Hepatic stellate cell (primary cell): Measurements from ENCODE around the gene MVK.
"Not testable (repeated sequence)": the region's sequence is repeated elsewhere in the genome, so short reads cannot be mapped to it uniquely, and the experiment has no call there.

Experiments
- DNase-seq: peaks from one replicate; pipeline ENCODE4 v3.0.0; 2011; ENCODE audit warnings: low spot score

The MVK gene

DNA sequence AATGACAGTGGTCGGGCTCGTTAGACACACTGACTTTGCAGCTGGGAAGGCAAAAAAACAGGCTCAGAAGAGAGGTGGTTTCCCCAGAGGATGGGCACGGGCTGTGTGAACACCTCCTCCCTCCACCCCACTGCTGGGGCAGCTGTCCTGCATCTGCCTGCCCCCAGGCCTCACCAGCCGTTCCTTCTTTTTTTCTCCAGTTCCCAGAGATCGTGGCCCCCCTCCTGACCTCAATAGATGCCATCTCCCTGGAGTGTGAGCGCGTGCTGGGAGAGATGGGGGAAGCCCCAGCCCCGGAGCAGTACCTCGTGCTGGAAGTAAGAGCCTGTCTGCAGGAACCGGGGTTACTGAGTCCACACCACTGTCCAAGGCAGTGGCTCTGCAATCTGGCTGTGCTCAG is 17.4 kb downstream of the MVK start:
- DNase-seq = no peak

DNA sequence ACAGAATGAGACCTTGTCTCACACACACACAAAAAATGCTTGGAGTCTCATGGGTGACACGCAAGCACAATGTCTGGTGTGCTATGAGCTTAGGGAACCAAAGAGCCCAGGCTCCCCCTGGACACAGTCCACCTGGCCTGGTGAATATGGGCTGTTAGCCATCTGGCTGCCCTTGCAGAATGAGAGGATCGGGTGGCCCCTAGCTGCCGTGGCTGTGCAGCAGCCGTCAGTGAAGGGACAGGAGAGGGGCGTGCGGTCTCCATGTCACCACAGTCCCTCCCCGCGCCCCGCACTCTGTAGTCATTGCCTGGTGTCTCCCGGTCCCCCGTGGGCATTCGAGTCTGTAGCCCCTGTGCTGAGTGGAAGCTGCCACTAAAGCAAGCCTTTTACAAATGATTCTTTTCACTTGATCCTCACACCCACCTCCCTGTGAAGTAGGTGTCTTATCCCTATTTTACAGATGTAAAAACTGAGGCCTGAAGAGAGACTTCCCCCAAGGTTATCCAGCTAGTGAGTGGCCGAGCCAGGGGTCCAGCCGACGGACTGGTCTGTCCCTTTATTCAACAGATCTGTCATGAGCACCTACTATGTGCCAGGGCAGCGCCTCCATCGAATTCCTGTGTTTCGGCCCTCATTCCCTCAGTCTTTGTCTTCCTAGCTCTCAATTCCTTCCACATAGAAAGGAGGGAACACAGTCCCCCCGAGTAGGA is 18.8 kb downstream of the MVK start:
- DNase-seq = no peak

DNA sequence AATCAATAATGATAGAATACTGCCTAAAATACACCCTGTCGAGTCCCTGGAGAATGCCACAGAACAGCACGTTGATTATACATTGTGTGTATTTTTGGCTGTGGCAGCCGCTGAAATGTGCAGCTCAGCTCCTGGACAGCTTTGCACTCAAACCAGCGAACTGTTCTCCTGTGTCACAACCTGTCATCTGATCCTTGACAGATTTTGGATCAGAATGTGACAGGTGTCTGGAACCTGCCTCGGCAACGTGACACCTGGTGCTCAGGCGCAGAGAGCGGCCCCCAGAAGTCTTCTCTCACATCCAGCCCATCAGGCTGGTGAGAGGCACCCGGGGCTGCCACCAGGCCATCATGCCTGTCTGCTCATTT is 19.3 kb downstream of the MVK start:
- no peak for DNase-seq

DNA sequence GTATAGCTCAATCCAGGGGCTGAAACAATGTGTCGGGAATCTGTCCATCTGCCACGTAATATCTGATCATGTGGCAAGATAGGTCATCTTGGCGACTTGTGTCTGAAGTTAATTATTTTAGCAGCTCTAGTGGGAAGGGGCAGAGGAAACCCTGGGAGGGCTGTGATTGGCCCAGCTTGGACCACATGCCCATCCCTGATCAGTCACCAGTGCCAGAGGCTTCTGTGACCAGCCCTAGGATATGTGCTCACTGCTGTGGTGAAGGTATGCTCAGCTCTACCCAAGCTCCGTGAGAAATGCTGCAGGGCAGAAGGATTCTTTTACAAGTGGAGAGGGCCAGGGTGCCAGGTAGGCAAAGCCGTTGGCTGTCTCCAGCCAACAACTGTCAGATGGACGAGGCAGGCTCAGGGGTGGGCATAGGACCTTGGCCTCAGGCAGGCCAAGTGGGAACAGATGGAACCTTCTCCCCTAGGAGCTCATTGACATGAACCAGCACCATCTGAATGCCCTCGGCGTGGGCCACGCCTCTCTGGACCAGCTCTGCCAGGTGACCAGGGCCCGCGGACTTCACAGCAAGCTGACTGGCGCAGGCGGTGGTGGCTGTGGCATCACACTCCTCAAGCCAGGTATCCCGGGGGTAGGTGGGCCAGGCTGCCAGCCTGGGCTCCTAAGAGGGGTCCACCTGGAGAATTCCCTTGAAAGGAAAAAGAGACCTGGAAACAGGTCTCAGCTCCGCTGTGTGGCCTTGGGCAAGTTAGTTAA is 21.1 kb downstream of the MVK start:
- DNase-seq = no peak

DNA sequence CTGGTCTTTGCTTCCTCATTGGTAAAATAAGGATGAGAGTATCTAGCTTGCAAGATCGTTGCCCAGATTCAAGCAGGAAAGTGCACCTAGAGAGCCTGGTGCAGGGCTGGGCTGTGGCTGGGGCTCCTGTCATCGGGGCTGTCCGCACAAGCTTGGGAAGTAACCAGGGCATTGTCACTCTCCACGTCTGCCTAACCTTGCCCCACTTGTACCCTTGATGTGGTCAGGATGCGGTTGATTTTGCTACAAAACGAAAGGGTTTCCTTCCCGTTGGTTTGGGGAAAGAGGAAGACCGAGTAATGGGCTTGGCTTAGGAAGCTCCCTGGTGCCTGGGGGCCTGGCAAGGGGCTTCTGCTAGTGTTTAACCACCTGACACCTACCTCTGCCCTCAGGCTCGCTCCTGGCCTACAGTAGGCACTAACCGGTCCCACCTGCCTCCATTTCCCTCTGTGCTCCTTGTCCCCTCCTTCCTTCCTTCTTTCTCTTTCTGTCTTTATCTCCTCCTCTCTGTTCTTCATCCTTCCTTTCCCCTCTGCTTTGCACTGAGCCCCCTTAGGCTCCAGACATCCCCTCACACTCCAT is 21.8 kb downstream of the MVK start:
- no peak for DNase-seq

DNA sequence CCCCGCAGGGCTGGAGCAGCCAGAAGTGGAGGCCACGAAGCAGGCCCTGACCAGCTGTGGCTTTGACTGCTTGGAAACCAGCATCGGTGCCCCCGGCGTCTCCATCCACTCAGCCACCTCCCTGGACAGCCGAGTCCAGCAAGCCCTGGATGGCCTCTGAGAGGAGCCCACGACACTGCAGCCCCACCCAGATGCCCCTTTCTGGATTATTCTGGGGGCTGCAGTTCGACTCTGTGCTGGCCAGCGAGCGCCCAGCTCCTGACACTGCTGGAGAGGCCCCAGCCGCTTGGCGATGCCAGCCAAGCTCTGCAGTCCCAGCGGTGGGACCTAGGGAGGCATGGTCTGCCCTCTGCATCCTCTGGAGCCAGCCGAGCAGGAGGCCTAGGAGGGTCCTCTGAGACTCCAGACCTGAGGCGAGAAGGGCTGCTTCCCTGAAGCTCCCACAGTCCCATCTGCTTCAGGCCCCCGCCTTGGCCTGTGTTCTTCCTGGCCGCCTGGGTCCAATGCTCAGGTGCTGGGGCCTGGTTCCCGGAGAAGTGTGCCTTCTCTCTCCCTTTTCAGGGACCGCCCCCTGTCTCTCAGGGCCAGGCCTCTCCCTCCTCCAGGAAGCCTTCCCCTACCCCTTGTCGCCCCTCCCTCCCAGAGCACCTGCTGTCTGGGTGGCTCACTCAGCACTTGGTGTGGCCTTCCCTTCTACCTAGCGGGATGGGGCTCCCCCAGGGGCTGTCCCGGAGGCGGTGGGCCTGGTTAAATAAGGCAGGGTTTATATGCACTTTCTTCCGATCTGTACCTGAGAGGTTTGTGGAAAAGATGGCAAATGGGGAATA is 23.0 kb downstream of the MVK start:
- DNase-seq = no peak

DNA sequence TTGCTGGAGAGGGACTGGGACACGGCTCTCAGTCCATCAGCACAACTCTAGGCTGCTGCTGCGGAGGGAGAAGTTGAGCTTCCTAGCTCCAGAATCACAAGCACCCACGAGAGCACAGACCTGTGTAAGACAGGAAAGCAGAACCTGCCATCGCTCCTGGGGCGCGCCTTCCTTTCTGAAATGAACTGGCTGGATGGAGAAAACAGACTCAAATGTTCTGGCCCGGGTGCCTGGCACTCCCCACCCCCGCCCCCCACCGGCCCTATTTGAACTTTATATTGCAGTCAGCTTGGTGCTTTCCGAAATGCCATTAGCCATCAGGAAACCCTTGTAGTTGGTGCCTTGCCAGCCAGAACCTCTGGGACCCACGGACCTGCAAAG is 23.8 kb downstream of the MVK start:
- DNase-seq = no peak

DNA sequence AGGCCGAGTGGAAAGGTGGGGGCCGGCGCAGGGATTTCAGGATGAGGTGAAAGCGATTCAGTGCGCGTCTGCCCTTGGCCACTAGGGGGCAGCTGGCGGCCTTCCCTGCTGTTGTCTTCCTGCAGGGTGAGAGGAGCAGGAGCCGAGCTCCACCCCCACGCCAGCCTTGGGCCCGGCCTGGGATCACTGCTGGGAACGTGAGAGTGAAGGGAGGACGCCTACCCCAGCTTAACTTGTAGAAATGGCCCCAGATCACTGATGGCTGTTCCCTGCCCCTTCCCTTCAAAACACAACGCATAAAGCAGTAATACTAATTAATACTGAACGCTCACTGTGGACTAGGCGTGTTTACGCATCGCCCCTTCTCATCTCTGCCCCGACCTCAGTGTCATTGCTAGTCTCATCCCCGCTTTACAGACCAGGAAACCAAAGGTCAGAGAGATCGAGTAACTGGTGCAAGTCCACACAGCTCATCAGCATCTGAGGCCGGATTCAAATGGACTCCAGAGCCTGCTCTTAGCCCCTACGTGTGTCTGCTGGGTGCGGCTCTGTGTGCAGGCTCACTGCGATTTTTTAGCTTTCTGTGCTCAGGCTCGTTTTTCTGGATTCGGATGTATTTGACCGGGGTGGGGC is 24.3 kb downstream of the MVK start:
- DNase-seq = peak; percentile 98

DNA sequence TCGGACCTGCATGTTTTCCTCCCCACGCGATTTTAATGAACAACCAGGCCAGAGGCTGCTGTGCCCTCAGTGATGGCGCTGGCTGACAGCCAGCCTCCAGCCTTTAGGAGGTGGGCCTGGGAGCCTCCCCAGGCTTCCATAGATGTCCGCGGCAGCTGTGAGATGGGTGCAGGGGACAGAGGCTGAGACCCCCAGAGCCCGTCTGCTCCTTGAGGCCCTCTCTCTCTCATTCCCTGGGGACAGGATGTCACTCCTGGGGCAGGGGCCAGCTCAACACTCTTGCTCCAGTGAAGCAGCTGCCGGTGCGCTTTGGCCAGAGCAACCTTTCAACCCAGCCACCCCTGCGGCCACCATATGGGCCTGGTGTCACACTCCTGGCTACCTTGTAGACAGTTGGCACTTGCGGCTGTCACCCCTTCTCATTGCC is 24.8 kb downstream of the MVK start:
- DNase-seq = no peak

DNA sequence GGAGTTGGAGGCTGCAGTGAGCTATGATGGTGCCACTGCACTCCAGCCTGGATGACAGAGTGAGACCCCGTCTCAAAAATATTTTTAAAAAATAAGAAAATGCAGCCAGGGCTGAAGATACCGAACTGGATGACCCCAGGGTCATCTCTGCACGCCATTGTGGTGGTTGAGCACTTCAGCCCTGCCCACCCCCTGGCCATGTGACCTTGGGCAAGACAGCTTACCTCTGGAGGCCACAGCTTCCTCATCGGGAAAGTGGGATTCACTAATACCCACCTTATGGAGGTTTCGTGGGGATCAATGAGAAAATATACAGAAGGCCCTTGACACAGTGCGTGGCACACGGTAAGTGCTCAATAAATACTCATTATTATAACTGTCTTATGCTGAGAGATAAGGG is 25.5 kb downstream of the MVK start:
- DNase-seq = no peak

DNA sequence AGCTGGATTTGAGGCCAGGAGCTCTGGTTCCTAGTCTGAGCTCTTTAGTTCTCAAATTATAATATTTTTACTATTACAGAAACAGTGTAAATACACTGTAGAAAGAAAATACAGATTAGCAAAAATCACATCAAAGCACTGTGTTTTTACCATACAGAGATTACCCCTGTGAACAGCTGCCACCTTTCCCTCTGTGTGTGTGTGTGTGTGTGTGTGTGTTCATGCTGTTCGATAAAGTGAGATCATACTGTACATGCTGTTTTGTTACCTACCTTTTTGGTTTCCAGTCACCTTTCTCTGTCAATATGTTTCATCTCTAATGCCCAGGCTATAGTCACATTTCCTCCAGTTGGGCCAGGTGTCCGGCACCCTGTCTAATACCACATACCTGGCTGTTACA is 26.9 kb downstream of the MVK start:
- DNase-seq = no peak

DNA sequence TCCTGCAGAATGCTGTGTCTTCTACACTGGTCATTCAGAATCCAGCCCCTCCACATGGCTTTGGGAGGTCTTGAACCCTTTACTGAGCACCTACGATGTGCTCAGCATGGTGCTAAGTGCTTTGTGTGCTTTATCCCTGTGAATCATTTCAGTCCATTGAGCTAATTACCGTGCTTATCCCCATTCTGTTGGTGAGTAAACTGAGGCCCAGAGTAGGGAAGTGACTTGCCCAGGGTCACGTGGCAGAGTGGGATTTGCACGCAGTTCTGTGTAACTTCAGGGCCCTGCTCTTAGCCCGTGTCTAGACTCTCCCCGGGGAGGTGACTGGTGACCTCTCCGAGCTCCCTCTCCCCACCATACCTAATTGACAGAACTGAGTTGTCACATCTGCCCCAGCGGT is 27.4 kb downstream of the MVK start:
- DNase-seq = no peak

DNA sequence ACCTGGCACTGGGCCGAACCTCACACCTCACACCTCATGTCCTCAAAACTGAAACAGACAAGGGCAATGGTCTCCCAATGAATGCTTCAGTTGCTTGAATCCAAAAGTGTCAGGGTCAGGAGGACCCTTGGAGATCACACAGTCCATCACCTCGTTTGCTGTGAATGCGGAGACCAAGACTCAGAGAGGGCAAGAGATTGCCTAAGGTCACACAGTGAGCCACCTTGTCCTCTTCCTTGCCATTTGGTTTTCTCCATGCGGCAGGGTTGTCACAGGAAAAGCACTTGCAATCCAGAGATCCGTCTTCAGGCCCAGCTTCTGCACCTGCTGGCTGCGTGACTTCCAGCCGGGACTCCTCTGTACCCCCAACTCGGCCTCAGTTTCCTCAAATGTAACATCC is 28.0 kb downstream of the MVK start:
- DNase-seq = no peak

DNA sequence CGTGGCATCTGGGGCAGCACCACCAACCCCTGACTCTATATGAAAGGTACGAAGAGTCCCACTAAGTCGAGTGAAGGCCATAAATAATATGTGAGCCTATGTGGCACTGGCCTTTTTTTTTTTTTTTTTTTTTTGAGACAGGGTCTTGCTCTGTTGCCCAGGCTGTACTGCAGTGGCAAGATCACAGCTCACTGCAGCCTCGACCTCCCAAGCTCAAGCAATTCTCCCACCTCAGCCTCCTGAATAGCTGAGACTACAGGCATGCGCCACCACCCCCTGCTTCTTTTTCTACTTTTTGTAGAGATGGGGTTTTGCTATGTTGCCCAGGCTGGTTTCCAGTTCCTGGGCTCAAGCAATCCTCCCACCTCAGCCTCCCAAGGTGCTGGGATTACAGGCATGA is 28.5 kb downstream of the MVK start:
- DNase-seq = not testable (repeated sequence)

DNA sequence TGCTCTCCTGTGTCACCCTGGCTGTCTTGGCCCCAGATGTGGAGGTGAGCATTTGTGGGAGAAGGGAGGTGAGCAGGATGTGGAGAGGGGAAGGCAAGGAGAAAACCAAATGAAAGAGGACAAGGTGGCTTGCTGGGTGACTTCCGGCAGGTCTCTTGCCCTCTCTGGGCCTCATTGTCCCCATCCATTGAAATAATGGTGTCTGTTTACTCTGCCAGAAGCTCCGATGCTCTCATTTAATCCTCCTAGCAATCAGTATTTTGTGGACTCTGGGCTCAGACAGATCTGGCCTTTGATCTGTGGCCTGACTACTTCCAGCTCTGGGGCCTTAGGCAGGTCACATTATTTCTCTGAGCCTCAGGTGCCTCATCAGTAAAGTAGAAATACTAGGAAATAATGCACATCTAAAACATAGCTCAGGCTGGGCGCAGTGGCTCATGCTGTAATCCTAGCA is 30.6 kb downstream of the MVK start:
- no peak for DNase-seq

DNA sequence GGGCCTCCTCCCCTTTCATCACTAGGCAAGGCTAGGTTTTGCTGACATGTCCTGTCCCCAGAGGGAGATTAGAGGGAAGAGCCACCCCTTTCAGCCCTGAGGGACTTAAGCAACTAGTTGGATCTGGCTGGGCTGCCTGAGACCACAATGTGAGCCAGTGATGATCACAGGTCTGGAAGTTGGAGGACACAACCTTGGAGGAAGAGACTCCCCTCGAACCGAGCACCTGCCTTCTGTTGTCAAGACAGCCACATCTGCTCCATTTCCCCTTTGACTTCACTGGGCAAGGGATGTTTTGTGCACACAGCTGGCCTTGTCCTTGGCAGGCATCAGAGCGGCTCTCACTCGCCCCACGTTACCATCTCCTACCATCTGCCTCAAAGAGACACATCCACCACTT is 31.4 kb downstream of the MVK start:
- DNase-seq = no peak

DNA sequence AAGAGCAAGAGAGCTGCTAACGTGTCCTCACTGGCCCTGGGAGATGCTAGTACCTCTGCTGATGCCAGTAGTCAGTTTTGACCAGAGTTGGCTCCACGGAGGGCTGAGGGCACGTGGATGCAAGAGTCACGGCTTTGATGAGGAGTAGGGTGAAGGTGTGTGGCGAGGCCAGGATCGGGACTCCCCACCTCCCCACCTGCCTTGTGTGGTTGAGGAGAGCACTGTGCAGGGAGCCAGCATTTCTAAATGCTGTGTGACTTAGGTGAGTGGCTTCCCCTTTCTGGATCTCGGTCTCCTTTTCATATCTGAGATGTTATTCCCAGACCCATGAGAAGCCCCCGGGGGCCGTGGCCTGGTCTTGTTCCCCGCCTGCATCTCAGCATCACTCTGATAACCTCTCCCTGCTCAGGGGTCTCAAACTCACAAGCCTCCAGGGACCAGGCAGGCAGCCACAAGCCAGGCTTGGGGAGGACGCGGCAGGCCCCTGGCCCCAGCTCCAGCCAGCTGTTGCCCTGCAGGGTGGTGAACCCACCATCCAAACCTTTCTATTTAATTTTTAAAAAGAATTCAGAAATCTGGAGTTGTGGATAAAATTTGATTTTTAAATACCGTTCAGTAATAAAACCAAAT is 32.1 kb downstream of the MVK start:
- no peak for DNase-seq

DNA sequence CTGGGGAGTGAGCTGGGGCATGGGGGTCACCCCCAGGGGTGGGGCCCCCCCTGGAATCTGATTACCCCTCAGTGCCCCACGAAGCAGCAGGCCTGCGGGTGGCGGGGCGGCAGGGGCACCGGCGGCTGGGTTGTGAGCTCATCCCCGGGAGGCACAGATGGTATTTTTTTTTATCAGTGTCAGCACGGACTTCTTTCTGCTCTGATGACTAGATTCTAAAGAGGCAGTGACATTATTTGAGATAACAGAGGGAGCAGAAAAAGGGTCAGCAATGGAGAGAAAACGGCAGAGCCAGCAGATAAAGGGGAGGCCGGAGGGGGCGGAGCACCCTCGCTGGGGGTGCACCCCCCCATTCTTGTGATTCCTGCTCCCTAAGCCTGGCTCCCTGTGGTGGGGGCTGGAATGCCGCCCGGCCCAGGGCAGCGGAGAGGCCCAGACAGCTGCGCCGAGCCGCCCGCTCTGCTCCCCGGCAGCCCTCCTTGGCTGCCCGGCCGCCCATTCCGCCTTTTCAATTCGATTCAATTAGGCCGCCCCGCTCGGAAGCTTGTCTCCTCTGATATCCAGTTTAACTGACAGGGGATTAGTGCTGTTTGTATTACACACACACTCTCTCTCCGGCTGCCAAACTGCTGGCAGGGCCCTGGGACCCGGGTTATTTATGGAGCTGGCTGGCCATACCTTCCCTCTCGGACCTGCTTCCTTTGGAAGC is 32.9 kb downstream of the MVK start:
- DNase-seq = no peak

DNA sequence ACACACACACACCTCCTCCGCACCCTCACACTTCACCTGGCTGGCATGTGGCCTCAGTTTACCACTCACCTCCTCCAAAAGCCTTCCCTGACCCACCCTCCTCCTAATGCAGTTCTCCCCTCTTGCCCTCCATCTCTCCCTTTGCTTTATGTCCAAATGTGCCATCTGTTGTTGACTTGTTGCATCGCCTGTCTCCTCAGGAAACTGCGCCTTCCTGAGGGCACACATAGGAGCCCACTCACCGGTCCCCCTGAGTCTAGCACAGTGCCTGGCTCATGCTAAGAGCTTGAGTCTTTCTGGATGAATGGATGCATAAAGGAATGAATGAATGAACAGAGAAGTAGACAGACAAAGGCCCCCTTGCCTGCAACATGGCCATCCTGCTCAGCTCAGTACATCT is 34.0 kb downstream of the MVK start:
- DNase-seq = no peak

DNA sequence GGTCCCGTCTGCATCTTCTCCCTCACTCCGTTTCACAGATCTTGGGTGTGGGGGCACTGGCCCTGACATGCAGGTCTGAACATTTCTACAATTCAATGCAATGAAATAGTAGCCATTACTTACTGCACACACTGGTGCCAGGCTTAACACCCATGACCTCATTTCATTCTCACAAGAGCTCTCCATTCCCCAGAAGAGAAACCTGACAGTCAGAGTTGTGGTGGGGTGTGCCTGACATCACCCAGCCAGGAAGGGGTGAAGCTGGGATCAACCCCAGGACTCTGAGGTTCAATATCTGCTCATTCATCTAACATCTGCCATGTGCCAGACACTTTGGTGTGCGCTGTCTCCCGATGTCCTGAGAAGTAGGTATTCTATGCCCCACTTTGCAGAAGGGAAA is 34.7 kb downstream of the MVK start:
- no peak for DNase-seq

DNA sequence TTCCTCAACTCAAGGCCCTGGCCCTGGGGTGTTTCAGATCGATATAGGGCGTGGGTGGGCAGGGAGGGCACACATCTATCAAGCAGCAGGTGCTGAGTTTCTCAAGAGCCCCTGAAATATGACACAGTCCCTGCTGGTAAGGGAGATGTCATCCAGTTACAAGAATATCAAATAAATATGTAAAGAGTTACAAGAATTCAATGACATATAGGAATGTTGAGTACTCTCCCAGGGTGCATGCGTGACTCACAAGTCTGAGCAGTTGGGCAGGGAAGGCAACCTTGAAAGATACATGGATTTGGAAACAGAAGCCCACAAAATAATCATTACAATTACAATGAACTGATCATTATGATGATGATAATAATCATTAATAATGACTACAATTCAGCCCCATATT is 35.2 kb downstream of the MVK start:
- no peak for DNase-seq
